ENCODE measurements around the gene LRRC56.

The LRRC56 gene

GRCh38 chr11:488579-488978 is 48.7 kb upstream of the LRRC56 start:
- DNase-seq (ENCODE audit: low read depth in 1 of 2, low spot score in 1 of 2), result no peak
- TF ChIP-seq POLR2AphosphoS5 (IDR thresholded peaks at IDR 0.05; ENCODE audit: low read depth) (no peak), CTCF (IDR thresholded peaks at IDR 0.05; ENCODE audit: insufficient read depth, low read length) (no peak), REST (IDR thresholded peaks at IDR 0.05; ENCODE audit: insufficient replicate concordance, low read depth) (no peak), SPI1 (IDR thresholded peaks at IDR 0.05; ENCODE audit: borderline replicate concordance, low read depth) (no peak), GABPA (IDR thresholded peaks at IDR 0.05; ENCODE audit: low read depth) (no peak)
- Histone ChIP-seq H3K27me3 (ENCODE audit: insufficient read depth, poor library complexity, severe bottlenecking) (no peaks in the 10 kb centered on the region), H3K27ac (replicated peaks) (no peak overlapping the region), H3K4me3 (replicated peaks; ENCODE audit: insufficient read depth, low read length) (no peak overlapping the region)

GRCh38 chr11:488992-489391 is 48.3 kb upstream of the LRRC56 start:
- H3K4me3 ChIP-seq (replicated peaks; ENCODE audit: insufficient read depth, low read length), result no peak overlapping the region
- no peaks in the 10 kb centered on the region for H3K27me3 ChIP-seq (ENCODE audit: insufficient read depth, poor library complexity, severe bottlenecking)
- no peak for TF ChIP-seq CTCF (IDR thresholded peaks at IDR 0.05; ENCODE audit: insufficient read depth, low read length)
- no peak for TF ChIP-seq POLR2AphosphoS5 (IDR thresholded peaks at IDR 0.05; ENCODE audit: low read depth)
- TF ChIP-seq GABPA (IDR thresholded peaks at IDR 0.05; ENCODE audit: low read depth), result no peak
- no peak for TF ChIP-seq SPI1 (IDR thresholded peaks at IDR 0.05; ENCODE audit: borderline replicate concordance, low read depth)
- TF ChIP-seq REST (IDR thresholded peaks at IDR 0.05; ENCODE audit: insufficient replicate concordance, low read depth), result no peak
- H3K27ac ChIP-seq (replicated peaks), result no peak overlapping the region
- no peak for DNase-seq (ENCODE audit: low read depth in 1 of 2, low spot score in 1 of 2)

GRCh38 chr11:489610-490185 is 47.6 kb upstream of the LRRC56 start:
- Histone ChIP-seq H3K27me3 (ENCODE audit: insufficient read depth, poor library complexity, severe bottlenecking) (no peaks in the 10 kb centered on the region), H3K27ac (replicated peaks) (no peak overlapping the region), H3K4me3 (replicated peaks; ENCODE audit: insufficient read depth, low read length) (no peak overlapping the region)
- DNase-seq (ENCODE audit: low read depth in 1 of 2, low spot score in 1 of 2), result no peak
- no peak for TF ChIP-seq POLR2AphosphoS5 (IDR thresholded peaks at IDR 0.05; ENCODE audit: low read depth)
- TF ChIP-seq CTCF (IDR thresholded peaks at IDR 0.05; ENCODE audit: insufficient read depth, low read length), result no peak

Measured in HL-60 (cell line).